Sigmoid colon (tissue), 4 donors: ENCODE measurements around the gene SUPT6H.

Experiments
- CTCF ChIP-seq, 4 experiments: fragments of 450-650 bp in 3 of 4; fragments of 200-600 bp in 1 of 4; IDR thresholded peaks; one replicate each; pipeline ENCODE4 v1.5.1; 2016 to 2019; ENCODE audit warnings: antibody characterized with exemption in 4 of 4, mild to moderate bottlenecking in 3 of 4, moderate library complexity in 2 of 4
- EP300 ChIP-seq, 4 donors: sonication (generic); formaldehyde crosslinking; IDR thresholded peaks; one replicate each; pipeline ENCODE4 v1.6.1; 2017; ENCODE audit warnings: antibody characterized with exemption in 4 of 4
- POLR2A ChIP-seq, 2 donors: fragments of 450-650 bp; IDR thresholded peaks; one replicate each; pipeline ENCODE4 v1.6.1; 2016; ENCODE audit warnings: antibody characterized with exemption in 2 of 2, mild to moderate bottlenecking in 2 of 2, moderate library complexity in 2 of 2
- POLR2AphosphoS5 ChIP-seq, 4 donors: sonication (generic); formaldehyde crosslinking; IDR thresholded peaks; one replicate each; pipeline ENCODE4 v1.6.1; 2017; ENCODE audit warnings: antibody characterized with exemption in 4 of 4

- TF ChIP-seq EP300 (IDR thresholded peaks at IDR 0.05) (no peak), CTCF (IDR thresholded peaks at IDR 0.05) (no peak), POLR2AphosphoS5 (IDR thresholded peaks at IDR 0.05) (no peak), POLR2A (IDR thresholded peaks at IDR 0.05) (no peak)
Measured at GRCh38 chr17:28613931-28614381, 48.0 kb upstream of the SUPT6H start, which contains the start of gene RSKR.
